Karpas-422 (cell line): ENCODE results near the gene HIF3A. TPM values are rescaled to one million over a fixed set of nuclear protein-coding genes. Genes with fewer than 3 reads are reported as not detected.

Source experiments
- DNase-seq: peaks from one replicate; pipeline ENCODE4 v3.0.0-alpha.2; 2015
- H2AFZ ChIP-seq: fragments of 200-600 bp; sonication (generic); 2 replicates; pipeline ENCODE4 v1.6.1; 2014; ENCODE audit warnings: antibody characterized with exemption, low read length, mixed read lengths
- H3K27ac ChIP-seq: fragments of 200-600 bp; sonication (generic); 2 replicates; pipeline ENCODE4 v1.5.1; 2014; ENCODE audit warnings: mild to moderate bottlenecking, low read length, moderate library complexity
- H3K27me3 ChIP-seq: fragments of 200-600 bp; sonication (generic); 2 replicates; pipeline ENCODE4 v1.6.1; 2014; ENCODE audit warnings: low read length, mixed read lengths
- H3K36me3 ChIP-seq: fragments of 200-600 bp; sonication (generic); 2 replicates; pipeline ENCODE4 v1.6.1; 2014; ENCODE audit warnings: low read length, mixed read lengths; ENCODE audit not compliant: insufficient read depth
- H3K4me1 ChIP-seq: fragments of 200-600 bp; sonication (generic); 2 replicates; pipeline ENCODE4 v1.6.1; 2014; ENCODE audit warnings: mild to moderate bottlenecking, low read length, mixed read lengths
- H3K4me2 ChIP-seq: fragments of 200-600 bp; sonication (generic); 2 replicates; pipeline ENCODE4 v1.6.1; 2014; ENCODE audit warnings: low read length, low read depth, mild to moderate bottlenecking; ENCODE audit not compliant: poor library complexity, severe bottlenecking
- H3K4me3 ChIP-seq: fragments of 200-600 bp; sonication (generic); 2 replicates; pipeline ENCODE4 v1.5.1; 2014; ENCODE audit warnings: mild to moderate bottlenecking, antibody characterized with exemption, low read length, mixed read lengths
- H3K79me2 ChIP-seq: fragments of 200-600 bp; sonication (generic); 2 replicates; pipeline ENCODE4 v1.6.1; 2014; ENCODE audit warnings: mild to moderate bottlenecking, low read length, mixed read lengths
- H3K9ac ChIP-seq: fragments of 200-600 bp; sonication (generic); 2 replicates; pipeline ENCODE4 v1.6.0; 2014; ENCODE audit warnings: low read length
- H3K9me2 ChIP-seq: fragments of 200-600 bp; sonication (generic), shearing (Covaris generic); replicated peaks from 2 replicates; pipeline ENCODE4 v1.6.0; 2014; ENCODE audit warnings: mild to moderate bottlenecking, low read length, moderate library complexity; ENCODE audit not compliant: insufficient read depth
- H3K9me3 ChIP-seq: fragments of 300-700, 200-600 bp; sonication (generic); 2 replicates; pipeline ENCODE4 v1.6.1; 2014; ENCODE audit warnings: low read length, mixed read lengths
- H4K20me1 ChIP-seq: fragments of 200-600 bp; sonication (generic); 2 replicates; pipeline ENCODE4 v1.6.1; 2014; ENCODE audit warnings: mild to moderate bottlenecking, antibody characterized with exemption, low read length, low read depth; ENCODE audit not compliant: insufficient read depth
- total RNA-seq: library from RNA; depleted of rRNA; stranded (reverse); fragments of >200 nt; shearing (Covaris generic); gene quantifications from 2 replicates; pipeline ENCODE4 v1.2.3, GENCODE V29; 2014; ENCODE audit warnings: low replicate concordance

Gene HIF3A
- total RNA-seq, 1 experiment from 2014 or later, result not detected

- H3K4me1 ChIP-seq, result no peaks in the 10 kb centered on the region
- H3K9me3 ChIP-seq, result peaks cover 15% of the 10 kb centered on the region
- H3K27ac ChIP-seq, result no peak overlapping the region
- H3K9ac ChIP-seq, result no peak overlapping the region
- H4K20me1 ChIP-seq, result no peaks in the 10 kb centered on the region
- no peak overlapping the region for H3K4me2 ChIP-seq
- peaks cover 4% of the 10 kb centered on the region; the same call in 1 of the 2 replicates for H3K27me3 ChIP-seq
- no peaks in the 10 kb centered on the region for H3K36me3 ChIP-seq
- H3K79me2 ChIP-seq, result no peaks in the 10 kb centered on the region
- H3K4me3 ChIP-seq, result no peak overlapping the region
- H3K9me2 ChIP-seq, result no peaks in the 10 kb centered on the region
- DNase-seq, result no peak
- no peak overlapping the region for H2AFZ ChIP-seq
These were observed 27.4 kb downstream of the HIF3A start for GRCh38 chr19:46324277-46324676.

DNA sequence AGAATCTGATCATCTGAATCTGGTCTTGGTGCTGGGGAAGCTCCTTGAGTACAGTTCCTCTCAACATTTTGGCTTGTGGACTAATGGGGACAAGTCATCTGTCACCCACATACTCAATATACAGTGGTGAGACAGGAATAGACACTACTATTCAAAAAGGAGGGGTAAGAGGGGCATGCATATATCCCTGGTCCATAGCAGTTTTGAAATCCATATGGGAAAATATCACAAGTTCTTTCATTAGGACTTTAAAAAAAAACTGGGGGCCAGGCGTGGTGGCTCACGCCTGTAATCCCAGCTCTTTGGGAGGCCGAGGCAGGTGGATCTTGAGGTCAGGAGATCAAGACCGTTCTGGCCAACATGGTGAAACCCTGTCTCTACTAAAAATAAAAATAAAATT, 29.8 kb downstream of the HIF3A start:
- H3K9ac ChIP-seq, result no peak overlapping the region
- peaks cover 4% of the 10 kb centered on the region; the same call in 1 of the 2 replicates for H3K27me3 ChIP-seq
- no peaks in the 10 kb centered on the region for H4K20me1 ChIP-seq
- H3K4me3 ChIP-seq, result no peak overlapping the region
- no peaks in the 10 kb centered on the region for H3K36me3 ChIP-seq
- no peaks in the 10 kb centered on the region for H3K4me1 ChIP-seq
- no peak overlapping the region for H2AFZ ChIP-seq
- no peaks in the 10 kb centered on the region for H3K9me2 ChIP-seq
- no peaks in the 10 kb centered on the region for H3K79me2 ChIP-seq
- H3K27ac ChIP-seq, result no peak overlapping the region
- peaks cover 15% of the 10 kb centered on the region for H3K9me3 ChIP-seq
- H3K4me2 ChIP-seq, result no peak overlapping the region
- no peak for DNase-seq

- Histone ChIP-seq H3K4me1 (no peaks in the 10 kb centered on the region), H3K9me3 (peaks cover 15% of the 10 kb centered on the region), H3K4me3 (no peak overlapping the region), H3K9me2 (no peaks in the 10 kb centered on the region), H3K27me3 (peaks cover 4% of the 10 kb centered on the region; the same call in 1 of the 2 replicates), H4K20me1 (no peaks in the 10 kb centered on the region), H3K4me2 (no peak overlapping the region), H3K9ac (no peak overlapping the region), H2AFZ (no peak overlapping the region), H3K36me3 (no peaks in the 10 kb centered on the region), H3K27ac (no peak overlapping the region), H3K79me2 (no peaks in the 10 kb centered on the region)
- DNase-seq, result no peak
These were observed 31.2 kb downstream of the HIF3A start for GRCh38 chr19:46328079-46328478.

GRCh38 chr19:46330319-46330918, 33.6 kb downstream of the HIF3A start:
- no peaks in the 10 kb centered on the region for H3K79me2 ChIP-seq
- H3K4me2 ChIP-seq, result no peak overlapping the region
- H3K9ac ChIP-seq, result no peak overlapping the region
- H3K4me1 ChIP-seq, result no peaks in the 10 kb centered on the region
- H3K9me2 ChIP-seq, result no peaks in the 10 kb centered on the region
- no peaks in the 10 kb centered on the region for H3K36me3 ChIP-seq
- no peak overlapping the region for H3K27ac ChIP-seq
- H3K9me3 ChIP-seq, result peaks cover 15% of the 10 kb centered on the region
- no peak for DNase-seq
- no peaks in the 10 kb centered on the region for H4K20me1 ChIP-seq
- H3K27me3 ChIP-seq, result peaks cover 4% of the 10 kb centered on the region; the same call in 1 of the 2 replicates
- no peak overlapping the region for H3K4me3 ChIP-seq
- H2AFZ ChIP-seq, result no peak overlapping the region

DNA sequence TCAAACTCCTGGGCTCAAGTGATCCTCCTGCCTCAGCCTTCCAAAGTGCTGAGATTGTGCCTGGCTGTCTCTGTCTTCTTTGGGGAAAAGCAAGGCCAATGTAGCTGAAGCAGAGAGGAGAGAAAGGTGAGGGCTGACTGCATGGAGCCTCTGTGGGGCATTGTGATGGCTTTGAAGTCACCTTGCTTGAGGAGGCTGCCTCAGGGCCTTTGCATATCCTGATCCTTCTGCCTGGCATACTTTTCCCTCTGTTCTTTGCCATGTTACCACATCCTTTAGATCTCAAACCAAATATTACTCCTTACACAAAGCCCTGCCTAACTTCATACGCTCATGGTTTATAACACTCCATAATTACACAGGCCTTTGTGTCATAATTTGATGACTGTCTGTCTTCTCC, 40.6 kb downstream of the HIF3A start:
- Histone ChIP-seq H3K79me2 (no peaks in the 10 kb centered on the region), H3K4me2 (no peak overlapping the region), H3K9me3 (no peaks in the 10 kb centered on the region), H3K36me3 (no peaks in the 10 kb centered on the region), H3K27me3 (no peaks in the 10 kb centered on the region), H3K4me1 (no peaks in the 10 kb centered on the region), H3K4me3 (no peak overlapping the region), H3K9ac (no peak overlapping the region), H3K9me2 (no peaks in the 10 kb centered on the region), H3K27ac (no peak overlapping the region), H2AFZ (no peak overlapping the region), H4K20me1 (no peaks in the 10 kb centered on the region)
- no peak for DNase-seq

DNA sequence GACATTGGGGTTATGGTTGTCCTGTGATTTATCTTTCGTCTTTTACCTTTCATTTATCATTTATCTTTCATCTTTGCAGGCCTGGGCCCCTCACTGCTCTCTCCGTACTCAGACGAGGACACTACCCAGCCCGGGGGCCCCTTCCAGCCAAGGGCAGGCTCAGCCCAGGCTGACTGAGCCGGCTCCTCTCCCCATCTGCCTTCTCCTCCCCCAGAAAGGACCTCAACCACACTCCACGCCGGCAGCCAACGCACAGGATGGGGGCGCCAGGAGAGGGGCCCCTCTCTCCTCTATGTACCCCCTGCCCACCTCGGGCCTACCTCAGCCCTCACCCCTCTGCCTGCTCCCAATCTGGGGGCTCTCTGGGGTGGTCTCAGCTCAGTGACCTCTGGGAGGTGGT, 42.6 kb downstream of the HIF3A start:
- Histone ChIP-seq H3K79me2 (no peaks in the 10 kb centered on the region), H3K27ac (no peak overlapping the region), H3K9me2 (no peaks in the 10 kb centered on the region), H3K36me3 (no peaks in the 10 kb centered on the region), H3K4me2 (no peak overlapping the region), H3K9me3 (no peaks in the 10 kb centered on the region), H3K27me3 (no peaks in the 10 kb centered on the region), H2AFZ (no peak overlapping the region), H3K9ac (no peak overlapping the region), H3K4me3 (no peak overlapping the region), H4K20me1 (no peaks in the 10 kb centered on the region), H3K4me1 (no peaks in the 10 kb centered on the region)
- no peak for DNase-seq

DNA sequence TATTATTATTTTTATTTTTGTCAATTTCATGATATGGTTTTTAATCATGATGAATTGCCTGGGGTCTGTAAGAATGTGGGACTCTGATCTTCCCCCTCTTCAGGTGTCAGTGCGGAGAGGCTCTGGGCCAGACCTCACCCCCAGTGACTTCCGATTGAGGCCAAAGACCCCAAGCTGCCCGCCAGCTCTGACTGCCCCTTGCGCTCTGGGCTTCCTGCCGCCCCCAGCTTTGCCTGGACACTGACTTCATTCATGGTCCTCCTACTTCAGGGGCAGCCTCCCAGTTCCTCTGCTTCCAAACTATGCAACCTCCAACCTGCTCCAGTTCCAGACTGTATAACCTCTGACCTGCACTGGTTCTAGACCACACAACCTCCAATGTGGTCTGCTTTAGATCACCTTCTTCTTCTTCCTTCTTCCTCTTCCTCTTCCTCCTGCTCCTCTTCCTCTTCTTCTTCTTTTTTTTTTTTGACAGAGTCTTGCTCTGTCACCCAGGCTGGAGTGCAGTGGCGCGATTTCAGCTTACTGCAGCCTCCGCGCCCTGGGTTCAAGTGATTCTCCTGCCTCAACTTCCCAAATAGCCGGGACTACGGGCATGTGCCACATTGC, 43.3 kb downstream of the HIF3A start:
- Histone ChIP-seq H3K9ac (no peak overlapping the region), H3K9me3 (no peaks in the 10 kb centered on the region), H4K20me1 (no peaks in the 10 kb centered on the region), H3K27ac (no peak overlapping the region), H3K4me3 (no peak overlapping the region), H3K36me3 (no peaks in the 10 kb centered on the region), H3K79me2 (no peaks in the 10 kb centered on the region), H3K27me3 (no peaks in the 10 kb centered on the region), H3K4me1 (no peaks in the 10 kb centered on the region), H3K9me2 (no peaks in the 10 kb centered on the region), H3K4me2 (no peak overlapping the region), H2AFZ (no peak overlapping the region)
- no peak for DNase-seq

DNA sequence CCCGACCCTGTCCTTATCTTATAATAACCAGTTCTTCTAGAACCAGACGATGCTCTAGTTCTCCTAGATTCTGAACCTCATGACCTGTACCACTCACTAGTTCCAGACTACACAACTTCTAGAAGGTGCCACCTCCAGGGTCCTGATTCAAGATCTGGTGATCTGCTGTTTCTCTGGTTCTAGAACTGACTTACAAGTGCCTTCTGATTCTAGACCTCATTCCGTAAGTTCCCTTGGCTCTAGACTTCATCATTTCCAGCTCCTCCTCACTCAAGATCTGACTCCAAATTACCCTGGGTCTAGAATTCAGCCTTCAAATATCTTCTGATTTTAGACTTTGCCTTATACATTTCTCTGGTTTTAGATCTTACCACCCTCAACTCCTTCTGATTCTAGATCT, 45.1 kb downstream of the HIF3A start:
- no peak overlapping the region for H2AFZ ChIP-seq
- peaks cover 6% of the 10 kb centered on the region for H3K4me1 ChIP-seq
- DNase-seq, result no peak

More for the DNA sequence above, 45.1 kb downstream of the HIF3A start:
- no peak overlapping the region for H3K9ac ChIP-seq
- no peaks in the 10 kb centered on the region for H4K20me1 ChIP-seq
- H3K27ac ChIP-seq, result no peak overlapping the region
- H3K4me3 ChIP-seq, result no peak overlapping the region
- no peak overlapping the region for H3K4me2 ChIP-seq
- H3K27me3 ChIP-seq, result no peaks in the 10 kb centered on the region
- H3K36me3 ChIP-seq, result no peaks in the 10 kb centered on the region
- no peaks in the 10 kb centered on the region for H3K9me2 ChIP-seq
- no peaks in the 10 kb centered on the region for H3K79me2 ChIP-seq
- no peaks in the 10 kb centered on the region for H3K9me3 ChIP-seq
